Body of pancreas (tissue), 4 donors: ENCODE results near the gene FOXF1.

Source experiments
- CTCF ChIP-seq, 7 experiments: fragments of 450-650 bp in 4 of 7; fragments of 200-600 bp in 3 of 7; sonication (generic) in 3 of 7; IDR thresholded peaks; one replicate each; pipeline ENCODE4 v1.5.1; 2016 to 2019; ENCODE audit warnings: antibody characterized with exemption in 7 of 7
- POLR2A ChIP-seq, 3 donors: fragments of 450-650 bp; IDR thresholded peaks; one replicate each; pipeline ENCODE4 v1.6.1; 2016; ENCODE audit warnings: antibody characterized with exemption in 3 of 3, mild to moderate bottlenecking in 2 of 3

- TF ChIP-seq CTCF (IDR thresholded peaks at IDR 0.05): no peak
- TF ChIP-seq POLR2A (IDR thresholded peaks at IDR 0.05): no peak
Observed at GRCh38 chr16:86494565-86495356, 15.6 kb upstream of the FOXF1 start.
